Endothelial cell of umbilical vein (primary cell): Measurements from ENCODE around the gene CFTR. TPM values are rescaled to one million over a fixed set of nuclear protein-coding genes. Genes with fewer than 3 reads are reported as not detected.

ENCODE experiments used
- BruUV-seq: library from RNA; stranded (reverse); fragments of 400-500 nt; replicated peaks from 2 replicates; lab custom pipeline; 2021; lab: Mats Ljungman, UMichigan
- CTCF ChIA-PET: fragments of 300-600, 350-600 bp; sonication (Branson Sonifier 250); formaldehyde crosslinking; loops from one replicate; lab custom pipeline; 2021; ENCODE audit warnings: antibody characterized with exemption, inconsistent platforms; lab: Charles Lee
- POLR2A ChIA-PET: fragments of 300-600, 350-600 bp; sonication (Branson Sonifier 250); formaldehyde crosslinking; loops from one replicate; lab custom pipeline; 2021; ENCODE audit warnings: antibody characterized with exemption, inconsistent platforms; lab: Charles Lee
- DNase-seq: peaks from one replicate; pipeline ENCODE4 v3.0.0-alpha.2; 2011; ENCODE audit warnings: low read depth, low spot score
- FAIRE-seq: peaks from 2 replicates; lab custom pipeline; 2011; peaks lifted over from hg19 to GRCh38; lab: Jason Lieb, UNC
- H2AFZ ChIP-seq: 2 replicates; pipeline ENCODE4 v1.6.0; 2012; ENCODE audit warnings: low read depth, low read length, control low read depth, inconsistent platforms
- H3K27ac ChIP-seq: 2 replicates; pipeline ENCODE4 v1.5.1; 2011; ENCODE audit warnings: low read depth, mild to moderate bottlenecking, control low read depth, low read length, moderate library complexity; ENCODE audit not compliant: insufficient read depth
- H3K27me3 ChIP-seq, 2 experiments: 2 replicates each; pipeline versions ENCODE4 v1.6.0 to v1.6.1; 2011; ENCODE audit warnings: low read length in 2 of 2, mixed read lengths in 1 of 2; ENCODE audit not compliant: control insufficient read depth in 2 of 2, insufficient read depth in 2 of 2
- H3K36me3 ChIP-seq, 2 experiments: 2 replicates in 1 of 2; 3 replicates in 1 of 2; pipeline ENCODE4 v1.5.1; 2011; ENCODE audit warnings: low read length in 2 of 2, mild to moderate bottlenecking in 1 of 2, moderate library complexity in 1 of 2; ENCODE audit not compliant: control insufficient read depth in 2 of 2, insufficient read depth in 2 of 2; ENCODE audit errors: extremely low read depth in 1 of 2
- H3K4me1 ChIP-seq: 3 replicates; pipeline ENCODE4 v1.5.1; 2011; ENCODE audit warnings: mild to moderate bottlenecking, low read length; ENCODE audit not compliant: control insufficient read depth, insufficient read depth; ENCODE audit errors: extremely low read depth
- H3K4me2 ChIP-seq: 2 replicates; pipeline ENCODE4 v1.6.1; 2011; ENCODE audit warnings: low read length, control low read depth, mixed read lengths; ENCODE audit not compliant: insufficient read depth
- H3K4me3 ChIP-seq, 3 experiments: fragments of 200-600 bp in 1 of 3; sonication (generic), shearing (Covaris generic) in 1 of 3; replicated peaks in 1 of 3; 2 replicates each; pipeline ENCODE4 v1.5.1; 2011 to 2016; ENCODE audit warnings: control low read depth in 3 of 3, low read length in 3 of 3, mild to moderate bottlenecking in 2 of 3, inconsistent platforms in 1 of 3, low read depth in 1 of 3, moderate library complexity in 1 of 3; ENCODE audit not compliant: insufficient read depth in 1 of 3
- H3K79me2 ChIP-seq: 2 replicates; pipeline ENCODE4 v1.6.0; 2012; ENCODE audit warnings: low read length, inconsistent platforms; ENCODE audit not compliant: control insufficient read depth, insufficient read depth
- H3K9ac ChIP-seq: replicated peaks from 2 replicates; pipeline ENCODE3; 2011; ENCODE audit warnings: low read length, control low read depth; ENCODE audit not compliant: insufficient read depth; ENCODE audit errors: extremely low read depth
- H3K9me1 ChIP-seq: replicated peaks from 3 replicates; pipeline ENCODE4 v1.6.0; 2011; ENCODE audit warnings: mild to moderate bottlenecking, low read length; ENCODE audit not compliant: control insufficient read depth, insufficient read depth; ENCODE audit errors: extremely low read depth
- H3K9me3 ChIP-seq: replicated peaks from 2 replicates; pipeline ENCODE4 v1.5.1; 2012; ENCODE audit warnings: low read length, inconsistent platforms; ENCODE audit not compliant: control insufficient read depth, insufficient read depth
- H4K20me1 ChIP-seq: replicated peaks from 2 replicates; pipeline ENCODE3; 2011; ENCODE audit warnings: mild to moderate bottlenecking, low read length; ENCODE audit not compliant: control insufficient read depth, insufficient read depth; ENCODE audit errors: extremely low read depth
- CTCF ChIP-seq, 2 donors: IDR thresholded peaks; 1 replicate in 1 of 2; 2 replicates in 1 of 2; pipeline ENCODE4 v1.5.1; 2011; ENCODE audit warnings: low read length in 2 of 2, mild to moderate bottlenecking in 2 of 2, moderate library complexity in 2 of 2, control low read depth in 1 of 2, inconsistent platforms in 1 of 2, low read depth in 1 of 2; ENCODE audit not compliant: insufficient read depth in 1 of 2; ENCODE audit errors: extremely low read depth in 1 of 2
- EZH2 ChIP-seq: IDR thresholded peaks from 2 replicates; pipeline ENCODE4 v1.6.1; 2012; ENCODE audit warnings: borderline replicate concordance, low read depth, mild to moderate bottlenecking, moderate library complexity, low read length, inconsistent platforms; ENCODE audit not compliant: severe bottlenecking
- FOS ChIP-seq: IDR thresholded peaks from 2 replicates; pipeline ENCODE4 v1.6.1; 2011; ENCODE audit warnings: mild to moderate bottlenecking, low read length, moderate library complexity, borderline replicate concordance; ENCODE audit not compliant: insufficient read depth
- GATA2 ChIP-seq: IDR thresholded peaks from 2 replicates; pipeline ENCODE4 v1.7.0; 2011; ENCODE audit warnings: low read depth, mild to moderate bottlenecking, moderate library complexity, mixed read lengths, low read length; ENCODE audit not compliant: insufficient read length, insufficient read depth
- JUN ChIP-seq: IDR thresholded peaks from 2 replicates; pipeline ENCODE4 v1.6.1; 2011; ENCODE audit warnings: borderline replicate concordance, low read depth; ENCODE audit not compliant: insufficient read length, insufficient read depth
- MAX ChIP-seq: IDR thresholded peaks from 2 replicates; pipeline ENCODE4 v1.6.1; 2011; ENCODE audit not compliant: insufficient read depth, insufficient read length
- MYC ChIP-seq: IDR thresholded peaks from one replicate; pipeline ENCODE4 v1.6.1; 2011; ENCODE audit warnings: mild to moderate bottlenecking, low read depth, low read length
- POLR2A ChIP-seq: IDR thresholded peaks from 2 replicates; pipeline ENCODE4 v1.6.1; 2012; ENCODE audit warnings: low read depth, mild to moderate bottlenecking, control low read depth, low read length
- POLR2AphosphoS5 ChIP-seq: IDR thresholded peaks from 2 replicates; pipeline ENCODE4 v1.6.1; 2012; ENCODE audit warnings: low read depth, mild to moderate bottlenecking, control low read depth, low read length, moderate library complexity; ENCODE audit not compliant: insufficient read depth
- dilution Hi-C: fragments of 300-500 bp; cut with MboI; formaldehyde crosslinking; loops from one replicate; pipeline ENCODE4 v1.15.0; 2019; ENCODE audit warnings: low sequenced_read_pairs; ENCODE audit not compliant: extremely low pct_ligation_motif_present
- intact Hi-C: fragments of 100-400 bp; cut with micrococcal nuclease; formaldehyde crosslinking; loops from one replicate; pipeline ENCODE4 v1.10.0; 2022
- polyA plus RNA-seq, 4 experiments: library from polyadenylated mRNA; depleted of rRNA in 3 of 4; stranded (reverse) in 3 of 4; unstranded in 1 of 4; fragments of >200 nt; gene quantifications; 2 replicates each; pipeline versions ENCODE4 v1.2.1 to v1.2.3, GENCODE V29; 2011 to 2012; ENCODE audit warnings: missing spikeins in 1 of 4
- total RNA-seq: library from RNA; stranded (reverse); gene quantifications from 2 replicates; pipeline ENCODE4 v1.2.3, GENCODE V29; 2021

Gene CFTR
- total and polyA plus RNA-seq, 2 donors (not counting 3 experiments of a cell fraction or from before 2014, with no cell fraction given), result 0.03 TPM; not detected in 1

- CTCF ChIA-PET, result no interaction called here
- dilution Hi-C loops, result no loop called here
- H3K27ac ChIP-seq, result no peak overlapping the region
Measured at GRCh38 chr7:117631652-117632051, 151.8 kb downstream of the CFTR start.

More at GRCh38 chr7:117631652-117632051, 151.8 kb downstream of the CFTR start:
- no peaks in the 10 kb centered on the region for H3K9me1 ChIP-seq
- H3K4me1 ChIP-seq, result no peaks in the 10 kb centered on the region
- H3K9me3 ChIP-seq, result no peaks in the 10 kb centered on the region
- POLR2A ChIA-PET, result no interaction called here
- FAIRE-seq, result no peak
- DNase-seq, result no peak
- intact Hi-C loops, result no loop called here
- no peak overlapping the region for H3K4me3 ChIP-seq
- TF ChIP-seq MYC, result no peak
- no peak for TF ChIP-seq CTCF (IDR thresholded peaks at IDR 0.05; ENCODE audit: extremely low read depth in 1 of 2, insufficient read depth in 1 of 2, low read depth in 1 of 2, low read length in 2 of 2)
- TF ChIP-seq FOS, result no peak
- TF ChIP-seq EZH2, result no peak
- no peak for TF ChIP-seq GATA2
- no peak for TF ChIP-seq POLR2A
- TF ChIP-seq JUN, result no peak
- TF ChIP-seq MAX, result no peak
- TF ChIP-seq POLR2AphosphoS5, result no peak
- no peak overlapping the region for H3K9ac ChIP-seq
- no TSS peak for BruUV-seq
- H2AFZ ChIP-seq, result no peak overlapping the region
- H3K79me2 ChIP-seq, result no peaks in the 10 kb centered on the region
- H3K4me2 ChIP-seq, result no peak overlapping the region
- H3K27me3 ChIP-seq, result no peaks in the 10 kb centered on the region
- H4K20me1 ChIP-seq, result no peaks in the 10 kb centered on the region
- H3K36me3 ChIP-seq, result no peaks in the 10 kb centered on the region
